NT2/D1 (cell line): ENCODE results near the gene KCNK3.

Source experiments
- SUZ12 ChIP-seq: IDR thresholded peaks from 2 replicates; pipeline ENCODE4 v1.6.1; 2011; ENCODE audit not compliant: insufficient read length, insufficient read depth; ENCODE audit errors: extremely low read depth
- YY1 ChIP-seq: IDR thresholded peaks from 2 replicates; pipeline ENCODE4 v1.6.1; 2011; ENCODE audit not compliant: insufficient read length, insufficient read depth

DNA sequence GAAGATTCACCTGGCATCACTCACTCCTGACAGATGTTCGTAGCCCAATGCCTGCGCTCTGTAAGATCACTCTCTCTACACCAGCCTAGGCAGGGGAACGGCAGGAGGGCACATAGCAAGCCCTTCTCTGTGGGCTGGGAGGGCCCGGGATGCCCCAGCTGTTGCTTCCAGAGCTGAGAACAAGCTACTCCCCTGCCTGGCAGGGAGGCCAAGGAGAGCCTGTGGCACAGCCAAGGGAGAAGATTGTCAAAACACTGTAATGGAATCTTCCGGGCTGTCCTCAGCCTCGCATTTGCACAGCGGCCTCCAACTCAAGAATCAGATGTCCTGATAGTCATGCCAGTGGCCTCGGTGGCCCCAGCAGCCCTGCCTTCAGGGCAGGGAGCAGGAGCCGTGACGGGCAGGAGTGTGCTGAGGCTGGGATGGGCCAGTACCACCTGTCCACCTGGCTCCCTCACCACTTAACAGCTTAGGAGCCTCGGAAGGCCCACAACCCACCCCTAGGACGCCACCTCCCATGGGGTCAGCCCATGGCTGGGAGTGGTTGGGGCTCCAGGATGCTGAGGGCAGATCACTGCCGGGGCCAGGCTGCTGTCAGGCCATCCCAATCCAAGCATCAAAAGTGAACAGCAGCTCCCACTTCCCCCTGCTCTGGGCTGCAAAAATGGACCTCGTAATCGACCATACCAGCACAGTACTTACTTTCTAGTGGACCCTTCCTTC is 49.7 kb downstream of the KCNK3 start:
- TF ChIP-seq SUZ12 (no peak), YY1 (no peak)
